Ovary (tissue), 9 donors: ENCODE data around the gene KDSR. TPM values are rescaled to one million over a fixed set of nuclear protein-coding genes. Genes with fewer than 3 reads are reported as not detected.

Source experiments
- DNase-seq, 5 donors: peaks; one replicate each; pipeline ENCODE4 v3.0.0-alpha.2; 2019 to 2020
- H3K27ac ChIP-seq, 2 donors: fragments of 200-600 bp; one replicate each; pipeline versions ENCODE4 v1.5.1 to v1.8.0; 2019 to 2022
- H3K27me3 ChIP-seq: fragments of 200-600 bp; one replicate; pipeline ENCODE4 v1.8.0; 2022
- H3K36me3 ChIP-seq: fragments of 200-600 bp; sonication (generic); one replicate; pipeline ENCODE4 v1.5.1; 2019
- H3K4me1 ChIP-seq: one replicate; pipeline ENCODE4 v1.8.1; 2013; ENCODE audit warnings: mild to moderate bottlenecking, moderate library complexity; ENCODE audit not compliant: insufficient read depth
- H3K4me3 ChIP-seq: fragments of 200-600 bp; sonication (generic); one replicate; pipeline ENCODE4 v1.5.1; 2017
- H3K9me3 ChIP-seq, 2 donors: fragments of 200-600 bp in 1 of 2; sonication (generic) in 1 of 2; one replicate each; pipeline versions ENCODE4 v1.5.1 to v1.8.1; 2013 to 2019; ENCODE audit warnings: mild to moderate bottlenecking in 1 of 2, moderate library complexity in 1 of 2
- CTCF ChIP-seq, 3 donors: fragments of 450-650 bp in 2 of 3; fragments of 200-600 bp in 1 of 3; IDR thresholded peaks; one replicate each; pipeline versions ENCODE4 v1.5.1 to v1.8.0; 2016 to 2022; ENCODE audit warnings: antibody characterized with exemption in 3 of 3, mild to moderate bottlenecking in 1 of 3
- EP300 ChIP-seq: sonication (generic); formaldehyde crosslinking; IDR thresholded peaks from one replicate; pipeline ENCODE4 v1.6.1; 2017; ENCODE audit warnings: antibody characterized with exemption
- POLR2A ChIP-seq: fragments of 450-650 bp; IDR thresholded peaks from one replicate; pipeline ENCODE4 v1.6.1; 2017; ENCODE audit warnings: antibody characterized with exemption, mild to moderate bottlenecking, moderate library complexity
- WGBS, 3 donors: extraction: QIAGEN DNeasy Blood & Tissue Kit in 1 of 3; methylation state at CpG; one replicate each; pipeline versions ENCODE4 v1.1.5 to v1.1.7; 2013 to 2017; 5-methylcytosine and 5-hydroxymethylcytosine counted together
- intact Hi-C, 4 donors: fragments of 100-400 bp; cut with DNase I; formaldehyde crosslinking; loops; one replicate each; pipeline versions ENCODE4 v1.11.0 to v1.15.1; 2022 to 2023
- polyA plus RNA-seq, 2 donors: library from polyadenylated mRNA; stranded (reverse); fragments of 200-250 nt in 1 of 2; fragments of 350-450 nt in 1 of 2; fragmentation: Illumina TruSeq in 1 of 2; extraction: RNeasy Lipid Tissue Mini Kit (QIAGEN cat#74804) in 1 of 2; gene quantifications; one replicate each; pipeline ENCODE4 v1.2.3, GENCODE V29; 2013 to 2014
- total RNA-seq, 7 donors: library from RNA; depleted of rRNA in 2 of 7; stranded (reverse); fragments of >200 nt in 2 of 7; fragmentation: NEBNext Ultra II Directional in 3 of 7; extraction: Animal tissue kit (Norgen Biotek cat#: 25700) in 3 of 7; gene quantifications; one replicate each; pipeline versions ENCODE4 v1.1.0 to v1.2.4, GENCODE V29; 2016 to 2023
- donor health status: DM: no; HTN: no; CAD: no; lungs with moderate emphysema.
- donor health status: DM: no; HTN: no; CAD: no.
- donor health status: Bipolar disorder and iron deficiency.
- donor health status: DM: yes; HTN: yes; CAD: no.
- donor health status: DM: no; HTN: no; CAD: no.
- donor health status: DM: yes; HTN: yes; CAD: no.

The KDSR gene
- total and polyA plus RNA-seq, 9 donors, result 25.8 to 70.1 (median 57.6) TPM

GRCh38 chr18:63379639-63379962 lies 12.6 kb upstream of the KDSR start:
- intact Hi-C loops, result no loop called here
- H3K27me3 ChIP-seq, result no peaks in the 10 kb centered on the region
- H3K9me3 ChIP-seq, result no peaks in the 10 kb centered on the region
- DNase-seq, result no peak
- no peak overlapping the region for H3K4me3 ChIP-seq
- TF ChIP-seq EP300, result no peak
- TF ChIP-seq CTCF (IDR thresholded peaks at IDR 0.05), result no peak
- TF ChIP-seq POLR2A, result no peak
- H3K36me3 ChIP-seq, result no peaks in the 10 kb centered on the region
- no peaks in the 10 kb centered on the region for H3K4me1 ChIP-seq
- 48 to 72% (median 60%) methylated on average over 2 of the region's 2 CpGs for WGBS, 3 donors
- H3K27ac ChIP-seq, result no peak overlapping the region

GRCh38 chr18:63378919-63379638 lies 12.1 kb upstream of the KDSR start:
- TF ChIP-seq POLR2A (no peak), EP300 (no peak), CTCF (IDR thresholded peaks at IDR 0.05) (no peak)
- Histone ChIP-seq H3K27me3 (no peaks in the 10 kb centered on the region), H3K9me3 (no peaks in the 10 kb centered on the region), H3K27ac (no peak overlapping the region), H3K36me3 (no peaks in the 10 kb centered on the region), H3K4me3 (no peak overlapping the region), H3K4me1 (no peaks in the 10 kb centered on the region)
- 38 to 60% (median 42%) methylated on average over 4 of the region's 4 CpGs for WGBS, 3 donors
- intact Hi-C loops, result no loop called here
- no peak for DNase-seq

GRCh38 chr18:63377275-63377980 lies 10.4 kb upstream of the KDSR start:
- 77 to 84% (median 80%) methylated on average over 2 of the region's 2 CpGs for WGBS, 3 donors
- intact Hi-C loops, result no loop called here
- Histone ChIP-seq H3K27ac (no peak overlapping the region), H3K4me1 (no peaks in the 10 kb centered on the region), H3K4me3 (no peak overlapping the region), H3K27me3 (no peaks in the 10 kb centered on the region), H3K36me3 (no peaks in the 10 kb centered on the region), H3K9me3 (no peaks in the 10 kb centered on the region)
- no peak for TF ChIP-seq CTCF (IDR thresholded peaks at IDR 0.05)
- TF ChIP-seq EP300, result no peak
- no peak for TF ChIP-seq POLR2A
- DNase-seq, result no peak

GRCh38 chr18:63376538-63376937 lies 9.5 kb upstream of the KDSR start:
- intact Hi-C loops, result no loop called here
- no peak overlapping the region for H3K4me3 ChIP-seq
- H3K4me1 ChIP-seq, result no peaks in the 10 kb centered on the region
- WGBS, 3 donors, result 81 to 89% (median 83%) methylated on average over 2 of the region's 2 CpGs
- no peak for TF ChIP-seq CTCF (IDR thresholded peaks at IDR 0.05)
- no peak for TF ChIP-seq EP300
- no peak for TF ChIP-seq POLR2A
- H3K36me3 ChIP-seq, result no peaks in the 10 kb centered on the region
- H3K27me3 ChIP-seq, result no peaks in the 10 kb centered on the region
- H3K27ac ChIP-seq, result no peak overlapping the region
- DNase-seq, result no peak
- no peaks in the 10 kb centered on the region for H3K9me3 ChIP-seq
